Measurements from ENCODE around the gene RBP7.

Gene RBP7

GRCh38 chr1:10032590-10033358 lies 35.7 kb downstream of the RBP7 start, which contains the start of gene UBE4B:
Gene UBE4B (plus strand): TSS chr1:10032958. CDS start chr1:10033671, 713 bp downstream.
- peak within 1 kb of the TSS; percentile 96 for H3K27ac ChIP-seq
- TF ChIP-seq CTCF (IDR thresholded peaks at IDR 0.05): peak; percentile 98
- TF ChIP-seq ZFX (IDR thresholded peaks at IDR 0.05; ENCODE audit: borderline replicate concordance): no peak

- peak overlapping the region; percentile 96 for H3K27ac ChIP-seq
- TF ChIP-seq ZFX (IDR thresholded peaks at IDR 0.05; ENCODE audit: borderline replicate concordance): no peak
- TF ChIP-seq CTCF (IDR thresholded peaks at IDR 0.05): no peak
These were observed 36.4 kb downstream of the RBP7 start for GRCh38 chr1:10033359-10033845.

- no peak overlapping the region for H3K27ac ChIP-seq
- TF ChIP-seq CTCF (IDR thresholded peaks at IDR 0.05) (no peak), ZFX (IDR thresholded peaks at IDR 0.05; ENCODE audit: borderline replicate concordance) (no peak)
These were observed 45.7 kb downstream of the RBP7 start for GRCh38 chr1:10042746-10043145.

GRCh38 chr1:10045480-10046355 lies 48.7 kb downstream of the RBP7 start:
- peak overlapping the region; percentile 52 for H3K27ac ChIP-seq
- no peak for TF ChIP-seq CTCF (IDR thresholded peaks at IDR 0.05)
- no peak for TF ChIP-seq ZFX (IDR thresholded peaks at IDR 0.05; ENCODE audit: borderline replicate concordance)

GRCh38 chr1:10046356-10047085 lies 49.5 kb downstream of the RBP7 start:
- TF ChIP-seq ZFX (IDR thresholded peaks at IDR 0.05; ENCODE audit: borderline replicate concordance) (no peak), CTCF (IDR thresholded peaks at IDR 0.05) (no peak)
- H3K27ac ChIP-seq: peak overlapping the region; percentile 52

- no peak for TF ChIP-seq CTCF (IDR thresholded peaks at IDR 0.05)
These were observed 51.6 kb downstream of the RBP7 start for GRCh38 chr1:10048601-10049000.

More at GRCh38 chr1:10048601-10049000, 51.6 kb downstream of the RBP7 start:
- no peak overlapping the region for H3K27ac ChIP-seq
